Prostate gland (tissue), 2 donors: ENCODE data around the gene ARHGAP5.

Experiments
- CTCF ChIP-seq, 4 experiments: fragments of 200-600 bp in 2 of 4; fragments of 450-650 bp in 2 of 4; sonication (generic) in 2 of 4; IDR thresholded peaks; 1 replicate in 3 of 4; 2 replicates in 1 of 4; pipeline ENCODE4 v1.5.1; 2016 to 2019; ENCODE audit warnings: antibody characterized with exemption in 4 of 4, mild to moderate bottlenecking in 2 of 4, moderate library complexity in 2 of 4
- POLR2A ChIP-seq: fragments of 450-650 bp; IDR thresholded peaks from one replicate; pipeline ENCODE4 v1.6.1; 2016; ENCODE audit warnings: antibody characterized with exemption, mild to moderate bottlenecking

DNA sequence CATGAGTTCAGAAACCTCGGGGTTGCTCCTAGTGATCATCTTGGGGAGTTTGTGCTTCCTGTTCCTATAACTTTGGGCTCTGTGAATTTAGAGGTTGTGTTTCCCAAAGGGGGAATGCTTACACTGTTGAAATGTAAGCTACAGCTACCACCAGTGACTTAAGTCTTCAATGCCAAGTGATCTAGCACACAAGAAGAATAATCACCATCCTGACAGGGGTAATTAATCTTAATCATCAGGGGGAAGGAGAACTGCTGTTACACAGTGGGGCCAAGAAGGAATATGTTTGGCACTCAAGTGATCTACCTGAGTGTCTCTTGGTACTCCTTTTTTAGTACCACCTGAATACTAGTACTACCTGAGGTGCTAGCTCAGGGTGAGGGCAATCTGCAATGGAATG lies 89.8 kb downstream of the ARHGAP5 start:
- no peak for TF ChIP-seq POLR2A
- no peak for TF ChIP-seq CTCF (IDR thresholded peaks at IDR 0.05)
